DND-41 (cell line): ENCODE data around the gene TLCD3B.
"Not testable (repeated sequence)": the region's sequence is repeated elsewhere in the genome, so short reads cannot be mapped to it uniquely, and the experiment has no call there.

Source experiments
- EZH2 ChIP-seq: IDR thresholded peaks from 3 replicates; pipeline ENCODE4 v1.6.1; 2012; ENCODE audit warnings: borderline replicate concordance, low read depth, mild to moderate bottlenecking, moderate library complexity, low read length, inconsistent platforms; ENCODE audit not compliant: severe bottlenecking
- TF ChIP-seq, protein P1 (sequence below): IDR thresholded peaks from 2 replicates; pipeline ENCODE4 v1.5.1; 2012; ENCODE audit warnings: borderline replicate concordance, low read length, moderate library complexity, mild to moderate bottlenecking; ENCODE audit not compliant: poor library complexity, severe bottlenecking; ENCODE audit errors: extremely low read depth

DNA sequence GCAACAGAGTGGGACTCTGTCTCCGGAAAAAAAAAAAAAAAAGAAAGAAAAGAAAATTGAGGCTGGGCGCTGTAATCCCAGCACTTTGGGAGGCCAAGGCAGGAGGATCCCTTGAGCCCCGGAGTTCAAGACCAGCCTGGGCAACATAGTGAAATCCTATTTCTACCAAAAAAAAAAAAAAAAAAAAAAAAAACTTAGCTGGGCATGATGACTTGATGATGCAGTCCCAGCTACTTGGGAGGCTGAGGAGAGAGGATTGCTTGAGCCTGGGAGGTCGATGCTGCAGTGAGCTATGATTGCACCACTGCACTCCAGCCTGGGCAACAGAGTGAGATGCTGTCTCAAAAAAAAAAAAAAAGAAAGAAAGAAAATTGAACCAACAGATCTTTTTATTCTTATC, 13.1 kb downstream of the TLCD3B start:
- TF ChIP-seq, protein P1, sequence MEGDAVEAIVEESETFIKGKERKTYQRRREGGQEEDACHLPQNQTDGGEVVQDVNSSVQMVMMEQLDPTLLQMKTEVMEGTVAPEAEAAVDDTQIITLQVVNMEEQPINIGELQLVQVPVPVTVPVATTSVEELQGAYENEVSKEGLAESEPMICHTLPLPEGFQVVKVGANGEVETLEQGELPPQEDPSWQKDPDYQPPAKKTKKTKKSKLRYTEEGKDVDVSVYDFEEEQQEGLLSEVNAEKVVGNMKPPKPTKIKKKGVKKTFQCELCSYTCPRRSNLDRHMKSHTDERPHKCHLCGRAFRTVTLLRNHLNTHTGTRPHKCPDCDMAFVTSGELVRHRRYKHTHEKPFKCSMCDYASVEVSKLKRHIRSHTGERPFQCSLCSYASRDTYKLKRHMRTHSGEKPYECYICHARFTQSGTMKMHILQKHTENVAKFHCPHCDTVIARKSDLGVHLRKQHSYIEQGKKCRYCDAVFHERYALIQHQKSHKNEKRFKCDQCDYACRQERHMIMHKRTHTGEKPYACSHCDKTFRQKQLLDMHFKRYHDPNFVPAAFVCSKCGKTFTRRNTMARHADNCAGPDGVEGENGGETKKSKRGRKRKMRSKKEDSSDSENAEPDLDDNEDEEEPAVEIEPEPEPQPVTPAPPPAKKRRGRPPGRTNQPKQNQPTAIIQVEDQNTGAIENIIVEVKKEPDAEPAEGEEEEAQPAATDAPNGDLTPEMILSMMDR = not testable (repeated sequence)
- TF ChIP-seq EZH2 = not testable (repeated sequence)
